ENCODE data around the gene LMAN2.

GRCh38 chr5:177311392-177311722 lies 40.1 kb downstream of the LMAN2 start:
- no peak for TF ChIP-seq EZH2 (IDR thresholded peaks at IDR 0.05; ENCODE audit: borderline replicate concordance, low read length)
- no peak for TF ChIP-seq CTCF (IDR thresholded peaks at IDR 0.05; ENCODE audit: low read length)
